OCI-LY1 (cell line): ENCODE data around the gene SHROOM2.

Experiments used
- H2AFZ ChIP-seq: fragments of 200-600 bp; sonication (generic), shearing (Covaris generic); 2 replicates; pipeline ENCODE4 v1.6.0; 2014; ENCODE audit warnings: antibody characterized with exemption, mild to moderate bottlenecking, low read length
- H3F3A ChIP-seq: fragments of 200-600 bp; sonication (generic), shearing (Covaris generic); 2 replicates; pipeline ENCODE4 v1.6.0; 2014; ENCODE audit warnings: mild to moderate bottlenecking, antibody characterized with exemption, low read length, moderate library complexity; ENCODE audit not compliant: insufficient read depth
- H3K27ac ChIP-seq: fragments of 200-600 bp; sonication (generic); 2 replicates; pipeline ENCODE4 v1.5.1; 2014; ENCODE audit warnings: low read length, mixed run types, mild to moderate bottlenecking, low read depth; ENCODE audit not compliant: poor library complexity, severe bottlenecking
- H3K27me3 ChIP-seq: fragments of 200-600 bp; sonication (generic); 2 replicates; pipeline ENCODE4 v1.6.0; 2014; ENCODE audit warnings: antibody characterized with exemption, mild to moderate bottlenecking, low read length, moderate library complexity; ENCODE audit not compliant: insufficient read depth
- H3K36me3 ChIP-seq: fragments of 200-600 bp; sonication (generic); 2 replicates; pipeline ENCODE4 v1.6.1; 2014; ENCODE audit warnings: mild to moderate bottlenecking, antibody characterized with exemption, low read length, moderate library complexity, mixed read lengths; ENCODE audit not compliant: insufficient read depth
- H3K4me1 ChIP-seq: fragments of 200-600 bp; sonication (generic); 2 replicates; pipeline ENCODE4 v1.5.1; 2014; ENCODE audit warnings: mild to moderate bottlenecking, low read length, moderate library complexity; ENCODE audit not compliant: insufficient read depth, severe bottlenecking
- H3K4me2 ChIP-seq: fragments of 200-600 bp; sonication (generic), shearing (Covaris generic); 2 replicates; pipeline ENCODE4 v1.6.1; 2014; ENCODE audit warnings: low read length
- H3K4me3 ChIP-seq: fragments of 200-600 bp; sonication (generic); 2 replicates; pipeline ENCODE4 v1.5.1; 2014; ENCODE audit warnings: low read length, low read depth, mild to moderate bottlenecking, mixed read lengths; ENCODE audit not compliant: poor library complexity, severe bottlenecking
- H3K79me2 ChIP-seq: fragments of 200-600 bp; shearing (Covaris generic); 2 replicates; pipeline ENCODE4 v1.6.1; 2016; ENCODE audit warnings: mixed run types, low read length, mixed read lengths; ENCODE audit not compliant: insufficient read depth
- H3K9ac ChIP-seq: fragments of 200-600 bp; sonication (generic), shearing (Covaris generic); 2 replicates; pipeline ENCODE4 v1.6.1; 2014; ENCODE audit warnings: mild to moderate bottlenecking, low read length, mixed read lengths
- H3K9me2 ChIP-seq: fragments of 200-600 bp; sonication (generic), shearing (Covaris generic); 2 replicates; pipeline ENCODE4 v1.6.1; 2014; ENCODE audit warnings: low read depth, mild to moderate bottlenecking, low read length, mixed read lengths
- H3K9me3 ChIP-seq: fragments of 200-600 bp; shearing (Covaris generic); 2 replicates; pipeline ENCODE4 v1.6.1; 2014; ENCODE audit warnings: low read length, mixed read lengths
- H4K20me1 ChIP-seq: fragments of 200-600 bp; sonication (generic), shearing (Covaris generic); 2 replicates; pipeline ENCODE4 v1.6.0; 2016; ENCODE audit warnings: mild to moderate bottlenecking, low read length; ENCODE audit not compliant: insufficient read depth
- EZH2 ChIP-seq: fragments of 200-600 bp; sonication (generic), shearing (Covaris generic); IDR thresholded peaks from 2 replicates; pipeline ENCODE4 v1.8.0; 2017; ENCODE audit warnings: borderline replicate concordance, mixed run types, mild to moderate bottlenecking, antibody characterized with exemption, low read length, moderate library complexity, mixed read lengths
- TF ChIP-seq, protein P1 (sequence below): fragments of 200-600 bp; sonication (generic), shearing (Covaris generic); IDR thresholded peaks from 2 replicates; pipeline ENCODE4 v1.5.1; 2017; ENCODE audit warnings: mild to moderate bottlenecking, antibody characterized with exemption, low read length, moderate library complexity, mixed read lengths

The SHROOM2 gene

GRCh38 chrX:9739130-9739529 is 47.1 kb upstream of the SHROOM2 start:
- no peaks in the 10 kb centered on the region for H3K9me3 ChIP-seq
- no peaks in the 10 kb centered on the region for H3K36me3 ChIP-seq
- H2AFZ ChIP-seq, result no peak overlapping the region
- no peaks in the 10 kb centered on the region for H3K9me2 ChIP-seq
- no peak overlapping the region for H3K4me3 ChIP-seq
- H3K9ac ChIP-seq, result no peak overlapping the region
- H3K4me2 ChIP-seq, result no peak overlapping the region
- H4K20me1 ChIP-seq, result no peaks in the 10 kb centered on the region
- no peaks in the 10 kb centered on the region for H3F3A ChIP-seq
- no peak overlapping the region for H3K27ac ChIP-seq
- no peaks in the 10 kb centered on the region for H3K4me1 ChIP-seq
- no peaks in the 10 kb centered on the region for H3K79me2 ChIP-seq
- no peaks in the 10 kb centered on the region for H3K27me3 ChIP-seq
- no peak for TF ChIP-seq EZH2
- TF ChIP-seq, protein P1, sequence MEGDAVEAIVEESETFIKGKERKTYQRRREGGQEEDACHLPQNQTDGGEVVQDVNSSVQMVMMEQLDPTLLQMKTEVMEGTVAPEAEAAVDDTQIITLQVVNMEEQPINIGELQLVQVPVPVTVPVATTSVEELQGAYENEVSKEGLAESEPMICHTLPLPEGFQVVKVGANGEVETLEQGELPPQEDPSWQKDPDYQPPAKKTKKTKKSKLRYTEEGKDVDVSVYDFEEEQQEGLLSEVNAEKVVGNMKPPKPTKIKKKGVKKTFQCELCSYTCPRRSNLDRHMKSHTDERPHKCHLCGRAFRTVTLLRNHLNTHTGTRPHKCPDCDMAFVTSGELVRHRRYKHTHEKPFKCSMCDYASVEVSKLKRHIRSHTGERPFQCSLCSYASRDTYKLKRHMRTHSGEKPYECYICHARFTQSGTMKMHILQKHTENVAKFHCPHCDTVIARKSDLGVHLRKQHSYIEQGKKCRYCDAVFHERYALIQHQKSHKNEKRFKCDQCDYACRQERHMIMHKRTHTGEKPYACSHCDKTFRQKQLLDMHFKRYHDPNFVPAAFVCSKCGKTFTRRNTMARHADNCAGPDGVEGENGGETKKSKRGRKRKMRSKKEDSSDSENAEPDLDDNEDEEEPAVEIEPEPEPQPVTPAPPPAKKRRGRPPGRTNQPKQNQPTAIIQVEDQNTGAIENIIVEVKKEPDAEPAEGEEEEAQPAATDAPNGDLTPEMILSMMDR, result no peak

- Histone ChIP-seq H3K27me3 (no peaks in the 10 kb centered on the region), H3K36me3 (no peaks in the 10 kb centered on the region; the same call in 1 of the 2 replicates), H3K9ac (no peak overlapping the region), H3K9me2 (no peaks in the 10 kb centered on the region), H3K4me2 (no peak overlapping the region), H3K79me2 (no peaks in the 10 kb centered on the region), H3K27ac (no peak overlapping the region), H3K4me1 (no peaks in the 10 kb centered on the region), H3F3A (no peaks in the 10 kb centered on the region), H4K20me1 (no peaks in the 10 kb centered on the region), H2AFZ (no peak overlapping the region), H3K9me3 (no peaks in the 10 kb centered on the region), H3K4me3 (no peak overlapping the region)
- TF ChIP-seq, protein P1, result no peak
- no peak for TF ChIP-seq EZH2
Observed at GRCh38 chrX:9745417-9746115, 40.7 kb upstream of the SHROOM2 start.

GRCh38 chrX:9746148-9746888 is 39.9 kb upstream of the SHROOM2 start:
- TF ChIP-seq, protein P1, result no peak
- TF ChIP-seq EZH2, result no peak
- no peaks in the 10 kb centered on the region for H3K9me3 ChIP-seq
- no peaks in the 10 kb centered on the region for H3K27me3 ChIP-seq
- H3K9me2 ChIP-seq, result no peaks in the 10 kb centered on the region
- no peaks in the 10 kb centered on the region; the same call in 1 of the 2 replicates for H3K36me3 ChIP-seq
- no peaks in the 10 kb centered on the region for H3K79me2 ChIP-seq
- H3F3A ChIP-seq, result no peaks in the 10 kb centered on the region
- no peak overlapping the region for H3K27ac ChIP-seq
- H3K9ac ChIP-seq, result no peak overlapping the region
- no peak overlapping the region for H3K4me3 ChIP-seq
- H3K4me2 ChIP-seq, result no peak overlapping the region
- no peak overlapping the region for H2AFZ ChIP-seq
- no peaks in the 10 kb centered on the region for H3K4me1 ChIP-seq
- H4K20me1 ChIP-seq, result no peaks in the 10 kb centered on the region
